ENCODE measurements around the gene SLC29A1. TPM values are rescaled to one million over a fixed set of nuclear protein-coding genes. Genes with fewer than 3 reads are reported as not detected.

Gene SLC29A1
- total RNA-seq, 1 experiment from 2014 or later = 108 TPM

DNA sequence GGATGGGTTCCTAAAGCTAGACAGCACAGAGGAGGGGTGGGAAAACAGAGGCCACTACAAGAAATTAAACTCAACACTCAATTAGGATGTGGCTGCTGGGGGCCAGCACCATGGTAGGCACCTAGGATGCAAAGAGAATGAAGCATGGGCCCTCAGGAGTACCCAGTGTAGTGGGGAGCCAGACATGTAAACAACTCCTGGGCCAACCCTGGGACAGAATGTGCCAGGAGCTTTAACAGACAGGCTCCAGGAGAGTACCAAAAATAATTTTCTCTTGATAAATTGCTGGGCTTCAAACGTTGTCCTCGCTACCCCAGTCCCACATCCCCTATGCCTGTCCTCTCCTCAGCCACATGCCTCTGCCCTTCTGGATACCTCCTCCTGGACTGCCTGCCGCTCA is 48.5 kb downstream of the SLC29A1 start:
- Histone ChIP-seq H3K27me3 (replicated peaks; ENCODE audit: insufficient read depth, low read depth, low read length, poor library complexity) (no peaks in the 10 kb centered on the region), H3K36me3 (ENCODE audit: insufficient read depth, low read length, poor library complexity, severe bottlenecking) (no peaks in the 10 kb centered on the region), H3K4me1 (ENCODE audit: insufficient read depth, low read length, poor library complexity, severe bottlenecking) (peaks cover 8% of the 10 kb centered on the region), H3K4me3 (ENCODE audit: low read depth, low read length, poor library complexity, severe bottlenecking) (no peak overlapping the region), H3K27ac (ENCODE audit: low read depth, low read length, poor library complexity, severe bottlenecking) (no peak overlapping the region), H3K9me3 (ENCODE audit: low read depth, low read length, poor library complexity, severe bottlenecking) (no peaks in the 10 kb centered on the region)
- ChIA-PET POLR2A (ENCODE audit: low non-redundant PET) (no interaction called here), CTCF (interaction anchor here (0.6 kb wide), 1 partner anchor 33 kb away, joined by 4 read pairs; no protein-coding TSS in a partner anchor)
- no peak for TF ChIP-seq EZH2 (IDR thresholded peaks at IDR 0.05; ENCODE audit: borderline replicate concordance, low read depth, low read length, poor library complexity, severe bottlenecking)
- TF ChIP-seq, protein P1, sequence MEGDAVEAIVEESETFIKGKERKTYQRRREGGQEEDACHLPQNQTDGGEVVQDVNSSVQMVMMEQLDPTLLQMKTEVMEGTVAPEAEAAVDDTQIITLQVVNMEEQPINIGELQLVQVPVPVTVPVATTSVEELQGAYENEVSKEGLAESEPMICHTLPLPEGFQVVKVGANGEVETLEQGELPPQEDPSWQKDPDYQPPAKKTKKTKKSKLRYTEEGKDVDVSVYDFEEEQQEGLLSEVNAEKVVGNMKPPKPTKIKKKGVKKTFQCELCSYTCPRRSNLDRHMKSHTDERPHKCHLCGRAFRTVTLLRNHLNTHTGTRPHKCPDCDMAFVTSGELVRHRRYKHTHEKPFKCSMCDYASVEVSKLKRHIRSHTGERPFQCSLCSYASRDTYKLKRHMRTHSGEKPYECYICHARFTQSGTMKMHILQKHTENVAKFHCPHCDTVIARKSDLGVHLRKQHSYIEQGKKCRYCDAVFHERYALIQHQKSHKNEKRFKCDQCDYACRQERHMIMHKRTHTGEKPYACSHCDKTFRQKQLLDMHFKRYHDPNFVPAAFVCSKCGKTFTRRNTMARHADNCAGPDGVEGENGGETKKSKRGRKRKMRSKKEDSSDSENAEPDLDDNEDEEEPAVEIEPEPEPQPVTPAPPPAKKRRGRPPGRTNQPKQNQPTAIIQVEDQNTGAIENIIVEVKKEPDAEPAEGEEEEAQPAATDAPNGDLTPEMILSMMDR (conservative IDR thresholded peaks at IDR 0.05; ENCODE audit: low read depth, low read length) = no peak
- intact Hi-C loops (cut with micrococcal nuclease; ENCODE audit: unreplicated experiment) = no loop called here
- no peak for DNase-seq (ENCODE audit: low spot score)
- no TSS peak for BruUV-seq (replicated peaks)

DNA sequence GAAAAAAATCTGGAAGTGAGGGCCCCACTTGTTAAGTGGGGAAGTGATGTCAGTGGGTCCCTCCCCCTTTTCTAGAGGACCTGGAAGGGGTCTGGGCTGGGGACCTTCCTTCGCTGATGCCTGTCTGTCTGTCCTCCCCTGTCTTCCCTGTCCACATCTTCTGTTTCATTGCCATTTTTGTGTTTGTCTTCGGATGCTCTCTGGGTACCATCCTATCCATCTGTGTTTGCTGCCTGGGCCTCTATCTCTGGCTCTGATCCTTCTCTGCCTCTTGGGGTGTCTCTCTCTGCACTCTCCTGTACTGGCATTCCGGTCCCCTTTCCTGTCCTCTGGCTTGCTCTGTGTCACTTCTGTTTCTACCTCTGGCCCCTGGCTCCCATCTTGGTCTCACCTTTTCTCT is 49.1 kb downstream of the SLC29A1 start:
- no TSS peak for BruUV-seq (replicated peaks)
- H3K27ac ChIP-seq (ENCODE audit: low read depth, low read length, poor library complexity, severe bottlenecking) = no peak overlapping the region
- H3K9me3 ChIP-seq (ENCODE audit: low read depth, low read length, poor library complexity, severe bottlenecking) = no peaks in the 10 kb centered on the region
- POLR2A ChIA-PET (ENCODE audit: low non-redundant PET) = no interaction called here
- H3K4me3 ChIP-seq (ENCODE audit: low read depth, low read length, poor library complexity, severe bottlenecking) = no peak overlapping the region
- CTCF ChIA-PET = no interaction called here
- DNase-seq (ENCODE audit: low spot score) = no peak
- intact Hi-C loops (cut with micrococcal nuclease; ENCODE audit: unreplicated experiment) = no loop called here
- no peaks in the 10 kb centered on the region for H3K36me3 ChIP-seq (ENCODE audit: insufficient read depth, low read length, poor library complexity, severe bottlenecking)
- no peak for TF ChIP-seq EZH2 (IDR thresholded peaks at IDR 0.05; ENCODE audit: borderline replicate concordance, low read depth, low read length, poor library complexity, severe bottlenecking)
- TF ChIP-seq, protein P1 (conservative IDR thresholded peaks at IDR 0.05; ENCODE audit: low read depth, low read length) = no peak
- no peaks in the 10 kb centered on the region for H3K27me3 ChIP-seq (replicated peaks; ENCODE audit: insufficient read depth, low read depth, low read length, poor library complexity)
- H3K4me1 ChIP-seq (ENCODE audit: insufficient read depth, low read length, poor library complexity, severe bottlenecking) = peaks cover 8% of the 10 kb centered on the region

DNA sequence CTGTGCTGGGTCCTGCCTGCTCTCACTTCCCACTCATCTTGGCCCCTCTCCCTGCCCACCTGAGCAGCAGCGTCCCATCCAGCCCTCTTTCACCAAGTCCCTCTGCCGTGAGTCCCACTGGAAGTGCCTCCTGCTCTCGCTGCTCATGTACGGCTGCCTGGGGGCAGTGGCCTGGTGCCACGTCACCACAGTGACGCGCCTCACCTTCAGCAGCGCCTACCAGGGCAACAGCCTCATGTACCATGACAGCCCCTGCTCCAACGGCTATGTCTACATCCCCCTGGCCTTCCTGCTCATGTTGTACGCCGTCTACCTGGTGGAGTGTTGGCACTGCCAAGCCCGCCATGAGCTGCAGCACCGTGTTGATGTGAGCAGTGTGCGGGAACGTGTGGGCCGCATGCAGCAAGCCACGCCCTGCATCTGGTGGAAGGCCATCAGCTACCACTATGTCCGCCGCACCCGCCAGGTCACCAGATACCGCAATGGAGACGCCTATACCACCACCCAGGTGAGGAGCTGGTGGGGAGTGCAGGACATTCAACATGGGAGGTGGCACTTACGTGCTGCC is 49.7 kb downstream of the SLC29A1 start:
- H3K4me1 ChIP-seq (ENCODE audit: insufficient read depth, low read length, poor library complexity, severe bottlenecking) = peaks cover 8% of the 10 kb centered on the region
- BruUV-seq (replicated peaks) = no TSS peak
- H3K36me3 ChIP-seq (ENCODE audit: insufficient read depth, low read length, poor library complexity, severe bottlenecking) = no peaks in the 10 kb centered on the region
- H3K27me3 ChIP-seq (replicated peaks; ENCODE audit: insufficient read depth, low read depth, low read length, poor library complexity) = no peaks in the 10 kb centered on the region
- DNase-seq (ENCODE audit: low spot score) = no peak
- POLR2A ChIA-PET (ENCODE audit: low non-redundant PET) = interaction anchor here (0.6 kb wide), 1 partner anchor 21 kb away, joined by 4 read pairs; no protein-coding TSS in a partner anchor
- TF ChIP-seq EZH2 (IDR thresholded peaks at IDR 0.05; ENCODE audit: borderline replicate concordance, low read depth, low read length, poor library complexity, severe bottlenecking) = no peak
- TF ChIP-seq, protein P1 (conservative IDR thresholded peaks at IDR 0.05; ENCODE audit: low read depth, low read length) = no peak
- no peaks in the 10 kb centered on the region for H3K9me3 ChIP-seq (ENCODE audit: low read depth, low read length, poor library complexity, severe bottlenecking)
- CTCF ChIA-PET = no interaction called here
- H3K27ac ChIP-seq (ENCODE audit: low read depth, low read length, poor library complexity, severe bottlenecking) = no peak overlapping the region
- intact Hi-C loops (cut with micrococcal nuclease; ENCODE audit: unreplicated experiment) = no loop called here
- H3K4me3 ChIP-seq (ENCODE audit: low read depth, low read length, poor library complexity, severe bottlenecking) = no peak overlapping the region

Measured in A673 (cell line).